K562 (cell line): ENCODE data around the gene KCNT1. TPM values are rescaled to one million over a fixed set of nuclear protein-coding genes. Genes with fewer than 3 reads are reported as not detected.

Experiments used
- ATAC-seq: fragments of 200-7000 bp; cut with Tn5 transposase; 3 replicates; pipeline ENCODE4 v1.9.1; 2020; ENCODE audit warnings: moderate library complexity
- BruUV-seq: library from RNA; stranded (reverse); fragments of 400-500 nt; replicated peaks from 2 replicates; lab custom pipeline; 2021; lab: Mats Ljungman, UMichigan
- CTCF ChIA-PET: fragments of 300-600 bp; formaldehyde crosslinking; extraction: SDS; loops from one replicate; lab custom pipeline; 2021; ENCODE audit warnings: low intra/inter-chr PET ratio; lab: Yijun Ruan, JAX
- POLR2A ChIA-PET: fragments of 300-600, 350-650 bp; sonication (Branson Sonifier 250); formaldehyde crosslinking; extraction: SDS; loops from one replicate; lab custom pipeline; 2021; ENCODE audit warnings: antibody characterized with exemption, inconsistent platforms; lab: Yijun Ruan, JAX
- DNase-seq, 4 experiments: peaks; one replicate each; pipeline versions ENCODE4 v3.0.0 to v3.0.0-alpha.2; 2011 to 2018; ENCODE audit warnings: low spot score in 3 of 4, mixed read lengths in 3 of 4; ENCODE audit errors: extremely low read depth in 1 of 4
- FAIRE-seq: peaks from 2 replicates; lab custom pipeline; 2011; peaks lifted over from hg19 to GRCh38; lab: Jason Lieb, UNC
- H2AFZ ChIP-seq: 2 replicates; pipeline ENCODE4 v1.6.0; 2011; ENCODE audit warnings: low read depth, low read length, control low read depth, inconsistent platforms
- H3K27ac ChIP-seq: fragments of 200-600 bp; 3 replicates; pipeline ENCODE4 v1.8.0; 2011; ENCODE audit warnings: low read depth, mild to moderate bottlenecking, control low read depth, inconsistent platforms, low read length, moderate library complexity, mixed read lengths; ENCODE audit errors: extremely low read depth
- H3K27me3 ChIP-seq, 2 experiments: fragments of 300-600 bp in 1 of 2; 2 replicates in 1 of 2; 3 replicates in 1 of 2; pipeline versions ENCODE4 v1.6.0 to v1.8.0; 2011; ENCODE audit warnings: inconsistent platforms in 2 of 2, low read length in 2 of 2, mild to moderate bottlenecking in 1 of 2, mixed read lengths in 1 of 2, moderate library complexity in 1 of 2; ENCODE audit not compliant: control insufficient read depth in 2 of 2, insufficient read depth in 2 of 2
- H3K36me3 ChIP-seq: fragments of 300-600 bp; 3 replicates; pipeline ENCODE4 v1.8.0; 2011; ENCODE audit warnings: mild to moderate bottlenecking, low read length, inconsistent platforms; ENCODE audit not compliant: control insufficient read depth, insufficient read depth
- H3K4me1 ChIP-seq, 2 experiments: fragments of 200-600 bp in 1 of 2; replicated peaks in 1 of 2; 2 replicates in 1 of 2; 3 replicates in 1 of 2; pipeline versions ENCODE4 v1.5.1 to v1.8.0; 2011; ENCODE audit warnings: inconsistent platforms in 2 of 2, low read length in 2 of 2, mild to moderate bottlenecking in 1 of 2, mixed read lengths in 1 of 2, moderate library complexity in 1 of 2; ENCODE audit not compliant: control insufficient read depth in 2 of 2, insufficient read depth in 2 of 2
- H3K4me2 ChIP-seq: 2 replicates; pipeline ENCODE4 v1.6.1; 2011; ENCODE audit warnings: low read length, control low read depth, inconsistent platforms, mixed read lengths; ENCODE audit not compliant: insufficient read depth
- H3K4me3 ChIP-seq: fragments of 200-600 bp; sonication (generic), shearing (Covaris generic); 2 replicates; pipeline ENCODE4 v1.5.1; 2016; ENCODE audit warnings: control low read depth, inconsistent platforms
- H3K79me2 ChIP-seq: fragments of 200-600 bp; 3 replicates; pipeline ENCODE4 v1.8.0; 2011; ENCODE audit warnings: low read length, inconsistent platforms; ENCODE audit not compliant: control insufficient read depth, insufficient read depth
- H3K9ac ChIP-seq, 2 experiments: 2 replicates each; pipeline versions ENCODE4 v1.6.0 to v1.6.1; 2011; ENCODE audit warnings: low read depth in 2 of 2, low read length in 2 of 2, control low read depth in 1 of 2, inconsistent platforms in 1 of 2, mild to moderate bottlenecking in 1 of 2, mixed read lengths in 1 of 2; ENCODE audit not compliant: insufficient read depth in 1 of 2
- H3K9me1 ChIP-seq: one replicate; pipeline ENCODE4 v1.6.0; 2011; ENCODE audit warnings: inconsistent platforms, mild to moderate bottlenecking, low read length, moderate library complexity; ENCODE audit not compliant: control insufficient read depth, insufficient read depth
- H3K9me3 ChIP-seq: replicated peaks from 2 replicates; pipeline ENCODE4 v1.5.1; 2011; ENCODE audit warnings: low read depth, low read length, inconsistent platforms; ENCODE audit not compliant: control insufficient read depth, insufficient read depth
- H4K20me1 ChIP-seq: replicated peaks from 2 replicates; pipeline ENCODE4 v1.6.1; 2011; ENCODE audit warnings: low read length, inconsistent platforms, mixed read lengths; ENCODE audit not compliant: control insufficient read depth, insufficient read depth
- CBFA2T3 ChIP-seq: fragments of 450-650 bp; IDR thresholded peaks from 2 replicates; pipeline ENCODE4 v1.6.1; 2017
- CXXC5 ChIP-seq: fragments of 250-450 bp; sonication (Bioruptor Pico); IDR thresholded peaks from 2 replicates; pipeline ENCODE4 v1.8.0; 2022; ENCODE audit warnings: inconsistent platforms, mild to moderate bottlenecking, moderate library complexity
- DDX20 ChIP-seq: fragments of 450-650 bp; IDR thresholded peaks from 2 replicates; pipeline ENCODE4 v1.6.1; 2016; ENCODE audit warnings: missing genetic modification characterization, low read depth, mild to moderate bottlenecking, missing compliant biosample characterization, moderate library complexity
- PCBP1 ChIP-seq: fragments of 200-400 bp; formaldehyde crosslinking; IDR thresholded peaks from 2 replicates; pipeline ENCODE4 v1.6.1; 2018; ENCODE audit warnings: mild to moderate bottlenecking, low read depth, low read length; ENCODE audit not compliant: poor library complexity, severe bottlenecking
- ZNF707 ChIP-seq: fragments of 250-450 bp; sonication (Bioruptor Pico); conservative IDR thresholded peaks from 2 replicates; pipeline ENCODE4 v1.8.0; 2022; ENCODE audit warnings: inconsistent platforms, mild to moderate bottlenecking, moderate library complexity
- ZNF76 ChIP-seq: fragments of 250-450 bp; sonication (Bioruptor Pico); IDR thresholded peaks from 2 replicates; pipeline ENCODE4 v1.4.0; 2020; ENCODE audit warnings: mild to moderate bottlenecking, moderate library complexity, borderline replicate concordance
- WGBS: fragments of 100-300 bp; shearing (Covaris generic); methylation state at CpG from one replicate; pipeline ENCODE4 v1.1.6; 2016; ENCODE audit warnings: low coverage, mixed read lengths; ENCODE audit not compliant: insufficient coverage; ENCODE audit errors: missing lambda C conversion rate; 5-methylcytosine and 5-hydroxymethylcytosine counted together
- in situ Hi-C: fragments of 300-500 bp; cut with MboI; formaldehyde crosslinking; loops from 4 replicates; pipeline ENCODE4 v1.15.0; 2018; ENCODE audit warnings: inconsistent platforms, mixed read lengths
- intact Hi-C: fragments of 100-400 bp; cut with micrococcal nuclease; formaldehyde crosslinking; loops from 2 replicates; pipeline ENCODE4 v1.14.2; 2022
- polyA plus RNA-seq, 8 experiments: library from polyadenylated mRNA; depleted of rRNA in 4 of 8; stranded (reverse) in 5 of 8; unstranded in 3 of 8; fragments of >200 nt; fragmentation: Nextera tagmentation in 2 of 8; fragmentation: Illumina TruSeq in 1 of 8; extraction: Ambion mirVana in 2 of 8; extraction: Trizol in 1 of 8; gene quantifications; 2 replicates each; pipeline versions ENCODE4 v1.2.1 to v1.2.3, GENCODE V29; 2011 to 2014; ENCODE audit warnings: inconsistent platforms in 1 of 8, missing spikeins in 1 of 8
- total RNA-seq, 7 experiments: library from RNA; depleted of rRNA in 6 of 7; stranded (reverse); fragments of >200 nt in 6 of 7; fragmentation: Illumina TruSeq in 2 of 7; extraction: Trizol in 2 of 7; gene quantifications; 2 replicates each; pipeline versions ENCODE4 v1.2.1 to v1.2.3, GENCODE V29; 2011 to 2021; ENCODE audit warnings: low replicate concordance in 1 of 7
- TF ChIP-seq, protein P1 (sequence below): sonication (generic); formaldehyde crosslinking; IDR thresholded peaks from 2 replicates; pipeline ENCODE4 v1.8.0; 2022; ENCODE audit warnings: mild to moderate bottlenecking, missing genetic modification reagents
- TF ChIP-seq, protein P2 (sequence below): fragments of 250-450 bp; sonication (Bioruptor Pico); IDR thresholded peaks from 2 replicates; pipeline ENCODE4 v1.8.0; 2021; ENCODE audit warnings: moderate library complexity, mild to moderate bottlenecking, inconsistent platforms
- TF ChIP-seq, protein P3 (sequence below), 2 experiments: fragments of 450-650 bp; formaldehyde crosslinking in 1 of 2; IDR thresholded peaks; 2 replicates each; pipeline versions ENCODE4 v1.4.0 to v1.6.1; 2014 to 2020; ENCODE audit warnings: mild to moderate bottlenecking in 2 of 2, borderline replicate concordance in 1 of 2, low read depth in 1 of 2

The KCNT1 gene
- total and polyA plus RNA-seq, 9 of the 15 experiments (the other 6 are each of a cell fraction or from before 2014, with no cell fraction given) = 0.05 TPM; not detected in 8

DNA sequence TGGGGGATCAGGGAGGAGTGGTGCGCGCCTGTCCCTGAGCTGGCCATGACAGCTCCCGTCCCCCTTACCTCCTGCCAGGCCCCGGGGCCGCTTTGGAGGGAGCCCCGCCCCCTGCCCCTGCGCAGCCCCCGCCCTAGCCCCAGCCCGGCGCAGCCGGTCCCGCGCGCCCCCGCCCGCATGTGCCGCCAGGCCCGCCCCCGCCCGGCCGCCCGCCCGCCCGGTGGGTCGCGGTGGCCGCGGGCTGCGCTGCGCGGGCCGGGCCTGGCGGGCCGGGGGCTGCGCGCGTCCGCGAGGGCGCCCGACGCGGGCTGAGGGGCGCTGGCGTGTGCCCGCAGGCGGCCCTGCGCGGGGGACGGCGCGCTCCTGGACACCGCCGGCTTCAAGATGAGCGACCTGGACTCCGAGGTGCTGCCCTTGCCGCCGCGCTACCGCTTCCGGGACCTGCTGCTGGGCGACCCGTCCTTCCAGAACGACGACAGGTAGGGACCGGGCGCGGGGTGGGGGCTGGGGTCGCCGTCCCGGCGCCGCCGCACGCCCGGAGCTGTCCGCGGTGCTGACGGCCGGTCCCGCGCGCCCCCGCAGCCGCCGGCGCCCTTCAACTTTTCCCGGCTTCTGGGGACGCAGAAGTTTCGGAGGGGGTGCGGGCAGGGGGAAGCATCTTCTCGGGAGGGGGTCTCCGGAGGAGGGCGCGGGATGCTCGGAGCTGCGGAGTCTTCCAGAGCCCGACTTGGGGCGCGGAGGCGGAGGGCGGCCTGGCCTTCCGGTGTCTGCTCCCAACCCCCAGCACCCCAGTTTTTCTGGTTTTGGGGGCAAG lies 12.5 kb downstream of the KCNT1 start:
- WGBS = 11% methylated on average over 16 of the region's 103 CpGs
- in situ Hi-C loops = no loop called here
- no peak for ATAC-seq
- TF ChIP-seq, protein P1, sequence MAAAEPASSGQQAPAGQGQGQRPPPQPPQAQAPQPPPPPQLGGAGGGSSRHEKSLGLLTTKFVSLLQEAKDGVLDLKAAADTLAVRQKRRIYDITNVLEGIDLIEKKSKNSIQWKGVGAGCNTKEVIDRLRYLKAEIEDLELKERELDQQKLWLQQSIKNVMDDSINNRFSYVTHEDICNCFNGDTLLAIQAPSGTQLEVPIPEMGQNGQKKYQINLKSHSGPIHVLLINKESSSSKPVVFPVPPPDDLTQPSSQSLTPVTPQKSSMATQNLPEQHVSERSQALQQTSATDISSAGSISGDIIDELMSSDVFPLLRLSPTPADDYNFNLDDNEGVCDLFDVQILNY (CRISPR knock-in tag) = no peak
- TF ChIP-seq PCBP1 (peak; percentile 38), ZNF76 (CRISPR knock-in tag) (no peak), DDX20 (tag) (no peak), CXXC5 (CRISPR knock-in tag) (0 out of 2 replicates have a peak, but pooled peaks have one; percentile 18), CBFA2T3 (no peak), ZNF707 (CRISPR knock-in tag) (no peak)
- TF ChIP-seq, protein P2, sequence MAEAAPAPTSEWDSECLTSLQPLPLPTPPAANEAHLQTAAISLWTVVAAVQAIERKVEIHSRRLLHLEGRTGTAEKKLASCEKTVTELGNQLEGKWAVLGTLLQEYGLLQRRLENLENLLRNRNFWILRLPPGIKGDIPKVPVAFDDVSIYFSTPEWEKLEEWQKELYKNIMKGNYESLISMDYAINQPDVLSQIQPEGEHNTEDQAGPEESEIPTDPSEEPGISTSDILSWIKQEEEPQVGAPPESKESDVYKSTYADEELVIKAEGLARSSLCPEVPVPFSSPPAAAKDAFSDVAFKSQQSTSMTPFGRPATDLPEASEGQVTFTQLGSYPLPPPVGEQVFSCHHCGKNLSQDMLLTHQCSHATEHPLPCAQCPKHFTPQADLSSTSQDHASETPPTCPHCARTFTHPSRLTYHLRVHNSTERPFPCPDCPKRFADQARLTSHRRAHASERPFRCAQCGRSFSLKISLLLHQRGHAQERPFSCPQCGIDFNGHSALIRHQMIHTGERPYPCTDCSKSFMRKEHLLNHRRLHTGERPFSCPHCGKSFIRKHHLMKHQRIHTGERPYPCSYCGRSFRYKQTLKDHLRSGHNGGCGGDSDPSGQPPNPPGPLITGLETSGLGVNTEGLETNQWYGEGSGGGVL (CRISPR knock-in tag) = no peak
- TF ChIP-seq, protein P3, sequence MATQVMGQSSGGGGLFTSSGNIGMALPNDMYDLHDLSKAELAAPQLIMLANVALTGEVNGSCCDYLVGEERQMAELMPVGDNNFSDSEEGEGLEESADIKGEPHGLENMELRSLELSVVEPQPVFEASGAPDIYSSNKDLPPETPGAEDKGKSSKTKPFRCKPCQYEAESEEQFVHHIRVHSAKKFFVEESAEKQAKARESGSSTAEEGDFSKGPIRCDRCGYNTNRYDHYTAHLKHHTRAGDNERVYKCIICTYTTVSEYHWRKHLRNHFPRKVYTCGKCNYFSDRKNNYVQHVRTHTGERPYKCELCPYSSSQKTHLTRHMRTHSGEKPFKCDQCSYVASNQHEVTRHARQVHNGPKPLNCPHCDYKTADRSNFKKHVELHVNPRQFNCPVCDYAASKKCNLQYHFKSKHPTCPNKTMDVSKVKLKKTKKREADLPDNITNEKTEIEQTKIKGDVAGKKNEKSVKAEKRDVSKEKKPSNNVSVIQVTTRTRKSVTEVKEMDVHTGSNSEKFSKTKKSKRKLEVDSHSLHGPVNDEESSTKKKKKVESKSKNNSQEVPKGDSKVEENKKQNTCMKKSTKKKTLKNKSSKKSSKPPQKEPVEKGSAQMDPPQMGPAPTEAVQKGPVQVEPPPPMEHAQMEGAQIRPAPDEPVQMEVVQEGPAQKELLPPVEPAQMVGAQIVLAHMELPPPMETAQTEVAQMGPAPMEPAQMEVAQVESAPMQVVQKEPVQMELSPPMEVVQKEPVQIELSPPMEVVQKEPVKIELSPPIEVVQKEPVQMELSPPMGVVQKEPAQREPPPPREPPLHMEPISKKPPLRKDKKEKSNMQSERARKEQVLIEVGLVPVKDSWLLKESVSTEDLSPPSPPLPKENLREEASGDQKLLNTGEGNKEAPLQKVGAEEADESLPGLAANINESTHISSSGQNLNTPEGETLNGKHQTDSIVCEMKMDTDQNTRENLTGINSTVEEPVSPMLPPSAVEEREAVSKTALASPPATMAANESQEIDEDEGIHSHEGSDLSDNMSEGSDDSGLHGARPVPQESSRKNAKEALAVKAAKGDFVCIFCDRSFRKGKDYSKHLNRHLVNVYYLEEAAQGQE (IDR thresholded peaks at IDR 0.05; ENCODE audit: borderline replicate concordance) = peak; percentile 95
- TF ChIP-seq, protein P3 (CRISPR knock-in tag; IDR thresholded peaks at IDR 0.05; ENCODE audit: low read depth) = peak; percentile 94

More for the DNA sequence above, 12.5 kb downstream of the KCNT1 start:
- Histone ChIP-seq H3K79me2 (no peaks in the 10 kb centered on the region), H3K27me3 (peaks cover 17 to 75% of the 10 kb centered on the region in 2 experiments; a peak in 4 of 5 replicates), H3K4me2 (no peak overlapping the region), H3K9me1 (no peaks in the 10 kb centered on the region), H3K9ac (no peak overlapping the region), H3K9me3 (no peaks in the 10 kb centered on the region), H3K4me3 (no peak overlapping the region), H3K36me3 (no peaks in the 10 kb centered on the region), H3K4me1 (peaks cover 0 to 10% of the 10 kb centered on the region in 2 experiments; a peak in 2 of 5 replicates), H4K20me1 (peaks cover 11% of the 10 kb centered on the region), H3K27ac (no peak overlapping the region), H2AFZ (no peak overlapping the region)
- peak in 2 of 4 experiments; percentile 69 to 70 for DNase-seq
- intact Hi-C loops = no loop called here
- FAIRE-seq = no peak
- no TSS peak for BruUV-seq
- POLR2A ChIA-PET = no interaction called here
- CTCF ChIA-PET = no interaction called here
